ENCODE measurements around the gene TTC23L. TPM values are rescaled to one million over a fixed set of nuclear protein-coding genes. Genes with fewer than 3 reads are reported as not detected.

The TTC23L gene
- polyA plus RNA-seq, 2 of the 4 experiments (the other 2 are of a cell fraction): 0.17 to 0.59 TPM

GRCh38 chr5:34900652-34901051 lies 61.7 kb downstream of the TTC23L start:
- no peaks in the 10 kb centered on the region for H3K4me1 ChIP-seq
- ChIA-PET POLR2A (interaction anchor here (0.7 kb wide), 1 partner anchor 14 kb away, joined by 3 read pairs; no protein-coding TSS in a partner anchor), CTCF (interaction anchor here (0.6 to 16.6 kb wide), 3 partner anchors 15 to 417 kb away, joined by 3 to 621 read pairs (median 4); partner anchors contain the start of genes BRIX1 and RAD1)
- 85% methylated on average over 6 of the region's 6 CpGs for WGBS (ENCODE audit: missing lambda C conversion rate)
- H3K27ac ChIP-seq: no peak overlapping the region
- no peak overlapping the region for H3K4me3 ChIP-seq
- ATAC-seq (no peak), DNase-seq (ENCODE audit: low read depth in 1 of 2, low spot score in 1 of 2) (no peak), FAIRE-seq (no peak)
- H3K4me2 ChIP-seq: no peak overlapping the region
- TF ChIP-seq, protein P1, sequence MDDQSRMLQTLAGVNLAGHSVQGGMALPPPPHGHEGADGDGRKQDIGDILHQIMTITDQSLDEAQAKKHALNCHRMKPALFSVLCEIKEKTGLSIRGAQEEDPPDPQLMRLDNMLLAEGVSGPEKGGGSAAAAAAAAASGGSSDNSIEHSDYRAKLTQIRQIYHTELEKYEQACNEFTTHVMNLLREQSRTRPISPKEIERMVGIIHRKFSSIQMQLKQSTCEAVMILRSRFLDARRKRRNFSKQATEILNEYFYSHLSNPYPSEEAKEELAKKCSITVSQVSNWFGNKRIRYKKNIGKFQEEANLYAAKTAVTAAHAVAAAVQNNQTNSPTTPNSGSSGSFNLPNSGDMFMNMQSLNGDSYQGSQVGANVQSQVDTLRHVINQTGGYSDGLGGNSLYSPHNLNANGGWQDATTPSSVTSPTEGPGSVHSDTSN (IDR thresholded peaks at IDR 0.05): no peak
- TF ChIP-seq FOXS1 (CRISPR knock-in tag; IDR thresholded peaks at IDR 0.05): no peak
- TF ChIP-seq MAFK (IDR thresholded peaks at IDR 0.05; ENCODE audit: partially characterized antibody): no peak
- TF ChIP-seq MAZ (IDR thresholded peaks at IDR 0.05; ENCODE audit: borderline replicate concordance, low read depth, low read length): no peak
- TF ChIP-seq, protein P2, sequence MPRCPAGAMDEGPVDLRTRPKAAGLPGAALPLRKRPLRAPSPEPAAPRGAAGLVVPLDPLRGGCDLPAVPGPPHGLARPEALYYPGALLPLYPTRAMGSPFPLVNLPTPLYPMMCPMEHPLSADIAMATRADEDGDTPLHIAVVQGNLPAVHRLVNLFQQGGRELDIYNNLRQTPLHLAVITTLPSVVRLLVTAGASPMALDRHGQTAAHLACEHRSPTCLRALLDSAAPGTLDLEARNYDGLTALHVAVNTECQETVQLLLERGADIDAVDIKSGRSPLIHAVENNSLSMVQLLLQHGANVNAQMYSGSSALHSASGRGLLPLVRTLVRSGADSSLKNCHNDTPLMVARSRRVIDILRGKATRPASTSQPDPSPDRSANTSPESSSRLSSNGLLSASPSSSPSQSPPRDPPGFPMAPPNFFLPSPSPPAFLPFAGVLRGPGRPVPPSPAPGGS (IDR thresholded peaks at IDR 0.05): no peak
- no peak for TF ChIP-seq PHF8 (IDR thresholded peaks at IDR 0.05; ENCODE audit: borderline replicate concordance, low read depth)
- TF ChIP-seq GATA3 (IDR thresholded peaks at IDR 0.05; ENCODE audit: borderline replicate concordance): no peak
- no peak for TF ChIP-seq ZFP36 (IDR thresholded peaks at IDR 0.05; ENCODE audit: borderline replicate concordance, partially characterized antibody)
- TF ChIP-seq ZNF302 (CRISPR knock-in tag; IDR thresholded peaks at IDR 0.05): no peak
- TF ChIP-seq JUNB (IDR thresholded peaks at IDR 0.05): no peak
- no peak for TF ChIP-seq EHMT2 (IDR thresholded peaks at IDR 0.05; ENCODE audit: low read depth)
- TF ChIP-seq, protein P3, sequence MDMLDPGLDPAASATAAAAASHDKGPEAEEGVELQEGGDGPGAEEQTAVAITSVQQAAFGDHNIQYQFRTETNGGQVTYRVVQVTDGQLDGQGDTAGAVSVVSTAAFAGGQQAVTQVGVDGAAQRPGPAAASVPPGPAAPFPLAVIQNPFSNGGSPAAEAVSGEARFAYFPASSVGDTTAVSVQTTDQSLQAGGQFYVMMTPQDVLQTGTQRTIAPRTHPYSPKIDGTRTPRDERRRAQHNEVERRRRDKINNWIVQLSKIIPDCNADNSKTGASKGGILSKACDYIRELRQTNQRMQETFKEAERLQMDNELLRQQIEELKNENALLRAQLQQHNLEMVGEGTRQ (IDR thresholded peaks at IDR 0.05): no peak
- TF ChIP-seq HOXB13 (CRISPR knock-in tag; IDR thresholded peaks at IDR 0.05; ENCODE audit: low read depth): no peak
- TF ChIP-seq RARB (CRISPR knock-in tag; IDR thresholded peaks at IDR 0.05): no peak
- no peak for TF ChIP-seq FOSL2 (IDR thresholded peaks at IDR 0.05)
- TF ChIP-seq FOSL2 (CRISPR knock-in tag; IDR thresholded peaks at IDR 0.05): no peak
- H3K9me3 ChIP-seq: no peaks in the 10 kb centered on the region

DNA sequence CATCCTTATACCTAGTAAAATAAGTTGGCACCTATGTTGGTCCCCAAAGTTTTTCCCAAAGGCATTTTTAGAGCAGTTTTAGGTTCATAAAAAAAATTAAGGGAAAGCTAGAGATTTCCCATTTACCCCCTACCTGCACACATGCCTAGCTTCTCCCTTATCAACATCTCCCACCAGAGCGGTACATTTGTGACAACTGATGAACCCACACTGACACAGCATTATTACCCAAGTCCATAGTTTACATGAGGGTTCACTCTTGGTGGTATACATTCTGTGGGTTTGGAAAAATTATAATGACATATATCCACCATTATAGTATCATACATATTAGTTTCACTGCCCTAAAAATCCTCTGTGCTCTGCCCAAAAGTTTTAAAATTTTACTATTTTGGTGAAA lies 64.3 kb downstream of the TTC23L start:
- ChIA-PET CTCF (interaction anchor here (1.4 to 16.6 kb wide), 6 partner anchors 13 to 419 kb away, joined by 3 to 621 read pairs (median 5); partner anchors contain the start of genes BRIX1 and RAD1), POLR2A (interaction anchor here (1.3 to 1.5 kb wide), 2 partner anchors 12 to 26 kb away, joined by 3 to 4 read pairs; partner anchors contain the start of genes BRIX1, DNAJC21 and RAD1)
- ATAC-seq: no peak
- no peak for FAIRE-seq
- TF ChIP-seq, protein P3 (IDR thresholded peaks at IDR 0.05): no peak
- TF ChIP-seq HOXA7 (CRISPR knock-in tag; IDR thresholded peaks at IDR 0.05) (no peak), CHD4 (IDR thresholded peaks at IDR 0.05; ENCODE audit: borderline replicate concordance) (no peak), FOSB (CRISPR knock-in tag; IDR thresholded peaks at IDR 0.05) (no peak), ZNF302 (CRISPR knock-in tag; IDR thresholded peaks at IDR 0.05) (no peak)
- no peak overlapping the region for H3K4me2 ChIP-seq
- no peaks in the 10 kb centered on the region for H3K4me1 ChIP-seq
- WGBS (ENCODE audit: missing lambda C conversion rate): 94% methylated on average over 1 of the region's 1 CpG
- DNase-seq (ENCODE audit: low read depth in 1 of 2, low spot score in 1 of 2): no peak
- H3K27ac ChIP-seq: no peak overlapping the region
- H3K4me3 ChIP-seq: no peak overlapping the region
- H3K9me3 ChIP-seq: no peaks in the 10 kb centered on the region

DNA sequence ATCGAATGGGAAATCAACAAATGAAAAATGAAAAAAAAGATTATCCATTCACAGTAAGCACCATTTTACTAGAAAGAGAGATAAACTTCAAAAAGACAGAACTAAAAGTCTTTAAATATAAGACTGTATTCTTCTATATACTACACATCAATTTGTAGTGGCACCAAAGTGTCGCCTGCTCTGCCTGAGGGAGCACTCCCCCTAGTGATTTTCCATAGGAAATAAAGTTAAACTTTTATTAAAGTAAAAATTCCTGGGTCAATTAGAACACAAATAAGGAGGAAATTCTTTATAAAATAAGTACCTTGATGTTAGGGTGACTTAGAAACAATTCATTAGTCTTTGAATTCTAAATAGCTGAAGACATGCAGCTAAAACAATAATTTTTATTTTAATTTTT lies 66.6 kb downstream of the TTC23L start:
- Histone ChIP-seq H3K4me1 (no peaks in the 10 kb centered on the region), H3K4me3 (no peak overlapping the region), H3K9me3 (no peaks in the 10 kb centered on the region), H3K27ac (no peak overlapping the region), H3K4me2 (no peak overlapping the region)
- POLR2A ChIA-PET: no interaction called here
- TF ChIP-seq SMC3 (IDR thresholded peaks at IDR 0.05) (peak; percentile 60), RAD21 (conservative IDR thresholded peaks at IDR 0.05 in 1 of 2, IDR thresholded peaks at IDR 0.05 in 1 of 2) (peak; percentile 57 to 58), ESRRA (IDR thresholded peaks at IDR 0.05; ENCODE audit: borderline replicate concordance, low read length) (no peak), RNF2 (IDR thresholded peaks at IDR 0.05; ENCODE audit: borderline replicate concordance, low read depth) (no peak), NPAS2 (CRISPR knock-in tag; IDR thresholded peaks at IDR 0.05; ENCODE audit: borderline replicate concordance) (no peak)
- TF ChIP-seq, protein P4, sequence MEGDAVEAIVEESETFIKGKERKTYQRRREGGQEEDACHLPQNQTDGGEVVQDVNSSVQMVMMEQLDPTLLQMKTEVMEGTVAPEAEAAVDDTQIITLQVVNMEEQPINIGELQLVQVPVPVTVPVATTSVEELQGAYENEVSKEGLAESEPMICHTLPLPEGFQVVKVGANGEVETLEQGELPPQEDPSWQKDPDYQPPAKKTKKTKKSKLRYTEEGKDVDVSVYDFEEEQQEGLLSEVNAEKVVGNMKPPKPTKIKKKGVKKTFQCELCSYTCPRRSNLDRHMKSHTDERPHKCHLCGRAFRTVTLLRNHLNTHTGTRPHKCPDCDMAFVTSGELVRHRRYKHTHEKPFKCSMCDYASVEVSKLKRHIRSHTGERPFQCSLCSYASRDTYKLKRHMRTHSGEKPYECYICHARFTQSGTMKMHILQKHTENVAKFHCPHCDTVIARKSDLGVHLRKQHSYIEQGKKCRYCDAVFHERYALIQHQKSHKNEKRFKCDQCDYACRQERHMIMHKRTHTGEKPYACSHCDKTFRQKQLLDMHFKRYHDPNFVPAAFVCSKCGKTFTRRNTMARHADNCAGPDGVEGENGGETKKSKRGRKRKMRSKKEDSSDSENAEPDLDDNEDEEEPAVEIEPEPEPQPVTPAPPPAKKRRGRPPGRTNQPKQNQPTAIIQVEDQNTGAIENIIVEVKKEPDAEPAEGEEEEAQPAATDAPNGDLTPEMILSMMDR (IDR thresholded peaks at IDR 0.05): peak; percentile 69
- no peak for FAIRE-seq
- peak in 1 of 2 experiments; percentile 65; a peak in 2 of 6 replicates for ATAC-seq
- peak in 1 of 2 experiments; percentile 27 for DNase-seq (ENCODE audit: low read depth in 1 of 2, low spot score in 1 of 2)
- CTCF ChIA-PET: interaction anchor here (0.7 to 16.6 kb wide), 10 partner anchors 10 to 422 kb away, joined by 3 to 621 read pairs (median 4); partner anchors contain the start of genes BRIX1 and RAD1
- WGBS (ENCODE audit: missing lambda C conversion rate): 60% methylated on average over 2 of the region's 2 CpGs
